Gastroesophageal sphincter (tissue), 4 donors: Measurements from ENCODE around the gene TRIM29. TPM values are rescaled to one million over a fixed set of nuclear protein-coding genes. Genes with fewer than 3 reads are reported as not detected.

ENCODE experiments used
- ATAC-seq: fragments of 150-250 bp; one replicate; pipeline ENCODE4 v1.9.1; 2016; ENCODE audit warnings: mild to moderate bottlenecking, moderate library complexity
- H3K27ac ChIP-seq, 4 donors: fragments of 200-600 bp; sonication (generic) in 3 of 4; 1 replicate in 3 of 4; 2 replicates in 1 of 4; pipeline ENCODE4 v1.5.1; 2016 to 2019
- H3K27me3 ChIP-seq: fragments of 200-600 bp; sonication (generic); one replicate; pipeline ENCODE4 v1.5.1; 2019
- H3K36me3 ChIP-seq, 2 donors: fragments of 200-600 bp; sonication (generic); one replicate each; pipeline ENCODE4 v1.5.1; 2019; ENCODE audit warnings: control low read depth in 1 of 2
- H3K4me1 ChIP-seq, 3 donors: fragments of 200-600 bp; sonication (generic); 1 replicate in 2 of 3; 2 replicates in 1 of 3; pipeline ENCODE4 v1.5.1; 2016 to 2019; ENCODE audit warnings: control low read depth in 2 of 3
- H3K4me3 ChIP-seq, 2 donors: fragments of 200-600 bp; sonication (generic); one replicate each; pipeline ENCODE4 v1.5.1; 2019; ENCODE audit warnings: mild to moderate bottlenecking in 1 of 2, moderate library complexity in 1 of 2
- H3K9me3 ChIP-seq, 3 donors: fragments of 200-600 bp; sonication (generic); one replicate each; pipeline ENCODE4 v1.5.1; 2017 to 2019; ENCODE audit warnings: control low read depth in 2 of 3
- EP300 ChIP-seq: sonication (generic); formaldehyde crosslinking; IDR thresholded peaks from one replicate; pipeline ENCODE4 v1.6.1; 2017; ENCODE audit warnings: antibody characterized with exemption, mild to moderate bottlenecking
- POLR2A ChIP-seq, 2 donors: fragments of 450-650 bp; IDR thresholded peaks; one replicate each; pipeline ENCODE4 v1.6.1; 2017; ENCODE audit warnings: antibody characterized with exemption in 2 of 2, mild to moderate bottlenecking in 2 of 2, moderate library complexity in 1 of 2
- POLR2AphosphoS5 ChIP-seq: sonication (generic); formaldehyde crosslinking; IDR thresholded peaks from one replicate; pipeline ENCODE4 v1.6.1; 2017; ENCODE audit warnings: antibody characterized with exemption
- WGBS, 2 donors: methylation state at CpG; one replicate each; pipeline ENCODE4 v1.1.5; 2018; ENCODE audit warnings: low coverage in 1 of 2; 5-methylcytosine and 5-hydroxymethylcytosine counted together
- total RNA-seq, 4 donors: library from RNA; depleted of rRNA; stranded (reverse); fragments of >200 nt; gene quantifications; one replicate each; pipeline ENCODE4 v1.1.0, GENCODE V29; 2016
- TF ChIP-seq, protein P1 (sequence below), 4 experiments: fragments of 200-600 bp in 2 of 4; fragments of 450-650 bp in 2 of 4; sonication (generic) in 1 of 4; IDR thresholded peaks; one replicate each; pipeline ENCODE4 v1.5.1; 2017 to 2019; ENCODE audit warnings: antibody characterized with exemption in 4 of 4, mild to moderate bottlenecking in 2 of 4, moderate library complexity in 2 of 4

The TRIM29 gene
- total RNA-seq, 4 donors from 2014 or later: 1.2 to 34.6 (median 3.4) TPM

DNA sequence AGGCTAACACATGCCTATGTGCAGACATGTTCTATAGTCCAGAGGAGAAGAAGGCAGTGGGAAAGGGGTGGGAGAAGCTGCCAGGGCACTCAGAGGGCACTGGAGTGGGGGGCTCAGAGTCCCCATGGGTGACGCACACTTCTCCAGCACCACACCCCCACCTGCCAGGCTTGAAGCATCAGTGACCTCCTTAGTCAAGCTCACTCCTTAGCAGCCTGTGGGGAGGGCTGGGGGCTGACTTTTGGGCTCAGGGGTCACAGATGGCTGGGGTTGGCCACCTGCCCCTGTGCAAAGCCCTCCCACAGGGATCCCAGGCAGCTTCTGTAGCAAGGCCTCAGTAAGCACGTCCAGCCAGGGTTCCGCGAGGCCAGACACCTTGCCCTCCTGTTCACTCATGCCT is 18.8 kb downstream of the TRIM29 start:
- peaks cover 13% of the 10 kb centered on the region for H3K27me3 ChIP-seq
- no peak overlapping the region for H3K27ac ChIP-seq
- TF ChIP-seq POLR2AphosphoS5: no peak
- TF ChIP-seq POLR2A (IDR thresholded peaks at IDR 0.05): no peak
- H3K4me3 ChIP-seq: no peak overlapping the region
- H3K9me3 ChIP-seq: no peaks in the 10 kb centered on the region
- WGBS, 2 donors: 60% methylated on average over 1 of the region's 4 CpGs; no CpG with 5 or more reads in 1 of the 2 donors
- no peaks in the 10 kb centered on the region for H3K36me3 ChIP-seq
- ATAC-seq: no peak
- no peaks in the 10 kb centered on the region for H3K4me1 ChIP-seq

DNA sequence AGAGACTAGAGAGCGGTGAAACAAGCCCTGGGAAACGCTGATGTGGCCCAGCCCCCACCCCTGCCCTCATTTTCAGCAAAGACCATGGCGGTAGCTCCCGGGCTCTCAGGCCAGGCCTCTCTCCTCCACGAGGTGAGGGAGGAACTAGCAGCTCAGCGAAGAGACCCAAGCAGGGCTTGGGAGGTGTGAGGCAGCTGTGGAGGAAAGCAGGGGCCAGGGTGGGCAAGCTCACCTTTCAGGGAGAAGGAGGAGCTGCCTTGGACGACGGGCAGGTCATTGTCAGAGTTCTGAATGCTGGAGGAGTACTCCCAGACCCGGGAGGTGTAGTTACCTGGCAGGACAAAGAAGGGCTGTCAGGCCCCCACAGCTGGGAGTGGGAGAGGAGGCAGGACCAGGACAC is 19.9 kb downstream of the TRIM29 start:
- H3K27me3 ChIP-seq: peaks cover 13% of the 10 kb centered on the region
- H3K4me1 ChIP-seq: no peaks in the 10 kb centered on the region
- H3K36me3 ChIP-seq: no peaks in the 10 kb centered on the region
- no peak for ATAC-seq
- no peak overlapping the region for H3K4me3 ChIP-seq
- TF ChIP-seq POLR2A (IDR thresholded peaks at IDR 0.05) (no peak), EP300 (no peak), POLR2AphosphoS5 (no peak)
- TF ChIP-seq, protein P1, sequence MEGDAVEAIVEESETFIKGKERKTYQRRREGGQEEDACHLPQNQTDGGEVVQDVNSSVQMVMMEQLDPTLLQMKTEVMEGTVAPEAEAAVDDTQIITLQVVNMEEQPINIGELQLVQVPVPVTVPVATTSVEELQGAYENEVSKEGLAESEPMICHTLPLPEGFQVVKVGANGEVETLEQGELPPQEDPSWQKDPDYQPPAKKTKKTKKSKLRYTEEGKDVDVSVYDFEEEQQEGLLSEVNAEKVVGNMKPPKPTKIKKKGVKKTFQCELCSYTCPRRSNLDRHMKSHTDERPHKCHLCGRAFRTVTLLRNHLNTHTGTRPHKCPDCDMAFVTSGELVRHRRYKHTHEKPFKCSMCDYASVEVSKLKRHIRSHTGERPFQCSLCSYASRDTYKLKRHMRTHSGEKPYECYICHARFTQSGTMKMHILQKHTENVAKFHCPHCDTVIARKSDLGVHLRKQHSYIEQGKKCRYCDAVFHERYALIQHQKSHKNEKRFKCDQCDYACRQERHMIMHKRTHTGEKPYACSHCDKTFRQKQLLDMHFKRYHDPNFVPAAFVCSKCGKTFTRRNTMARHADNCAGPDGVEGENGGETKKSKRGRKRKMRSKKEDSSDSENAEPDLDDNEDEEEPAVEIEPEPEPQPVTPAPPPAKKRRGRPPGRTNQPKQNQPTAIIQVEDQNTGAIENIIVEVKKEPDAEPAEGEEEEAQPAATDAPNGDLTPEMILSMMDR (IDR thresholded peaks at IDR 0.05): no peak
- no peaks in the 10 kb centered on the region for H3K9me3 ChIP-seq
- no peak overlapping the region for H3K27ac ChIP-seq
- WGBS, 2 donors: 34% methylated on average over 6 of the region's 9 CpGs; no CpG with 5 or more reads in 1 of the 2 donors

DNA sequence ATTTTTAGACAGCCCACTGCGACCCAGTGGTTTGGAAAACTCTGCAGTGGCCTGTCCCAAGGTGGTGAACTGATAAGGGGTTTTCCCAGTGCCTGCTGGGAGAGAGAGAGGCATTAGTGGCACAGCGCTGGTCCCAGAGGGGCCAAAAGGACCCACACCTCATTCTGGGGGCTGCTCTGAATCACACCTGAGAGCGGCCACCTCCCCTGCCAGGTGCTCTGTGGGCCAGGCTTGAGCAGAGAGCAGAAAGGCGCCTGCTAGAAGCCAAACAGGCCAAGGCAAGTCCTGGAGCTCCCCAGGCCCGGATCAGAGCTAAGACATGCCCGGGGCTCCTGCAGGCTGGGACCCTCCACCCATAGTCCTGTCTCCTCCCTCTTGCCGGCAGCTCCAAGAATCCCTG is 20.9 kb downstream of the TRIM29 start:
- Histone ChIP-seq H3K27ac (no peak overlapping the region), H3K4me1 (no peaks in the 10 kb centered on the region), H3K9me3 (no peaks in the 10 kb centered on the region), H3K36me3 (no peaks in the 10 kb centered on the region), H3K27me3 (peaks cover 18% of the 10 kb centered on the region), H3K4me3 (no peak overlapping the region)
- WGBS, 2 donors: 75% methylated on average over 3 of the region's 7 CpGs; no CpG with 5 or more reads in 1 of the 2 donors
- TF ChIP-seq EP300 (no peak), POLR2A (IDR thresholded peaks at IDR 0.05) (no peak), POLR2AphosphoS5 (no peak)
- TF ChIP-seq, protein P1 (IDR thresholded peaks at IDR 0.05): no peak
- ATAC-seq: no peak

DNA sequence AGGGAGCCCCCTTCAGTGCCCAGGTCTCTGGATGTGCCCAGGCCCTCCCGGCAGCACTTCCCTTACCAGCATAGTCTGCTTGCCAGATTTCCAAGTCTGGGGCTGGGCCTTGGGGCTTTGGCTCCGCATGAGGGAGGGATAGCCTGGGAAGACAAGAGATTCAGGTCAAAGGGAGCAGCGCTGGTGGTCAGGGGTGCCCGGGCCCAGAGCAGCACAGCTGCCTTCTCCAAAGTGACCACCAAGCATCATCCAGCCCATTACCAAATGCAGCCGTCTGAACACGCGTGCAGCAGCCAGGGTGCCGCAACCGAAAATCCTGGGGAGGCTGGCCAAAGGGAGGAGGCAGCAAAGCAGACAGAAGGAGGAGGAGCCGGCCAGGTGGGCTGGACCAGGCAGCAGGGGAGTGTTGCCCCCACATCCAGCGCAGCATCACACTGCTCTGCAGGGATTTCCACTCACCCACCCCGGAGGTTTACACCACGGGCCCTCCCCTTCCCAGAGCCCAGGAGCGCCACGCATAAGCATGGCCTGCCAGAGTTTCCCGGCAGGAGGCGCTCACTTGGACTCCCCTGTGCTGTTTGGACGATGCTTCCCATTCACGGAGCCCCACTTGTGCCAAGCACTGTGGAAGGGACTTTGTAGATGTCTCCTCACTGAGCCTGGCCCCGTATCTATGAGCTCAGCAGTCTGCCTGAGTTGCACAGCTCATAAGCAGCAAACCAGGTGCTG is 22.5 kb downstream of the TRIM29 start:
- ATAC-seq: no peak

DNA sequence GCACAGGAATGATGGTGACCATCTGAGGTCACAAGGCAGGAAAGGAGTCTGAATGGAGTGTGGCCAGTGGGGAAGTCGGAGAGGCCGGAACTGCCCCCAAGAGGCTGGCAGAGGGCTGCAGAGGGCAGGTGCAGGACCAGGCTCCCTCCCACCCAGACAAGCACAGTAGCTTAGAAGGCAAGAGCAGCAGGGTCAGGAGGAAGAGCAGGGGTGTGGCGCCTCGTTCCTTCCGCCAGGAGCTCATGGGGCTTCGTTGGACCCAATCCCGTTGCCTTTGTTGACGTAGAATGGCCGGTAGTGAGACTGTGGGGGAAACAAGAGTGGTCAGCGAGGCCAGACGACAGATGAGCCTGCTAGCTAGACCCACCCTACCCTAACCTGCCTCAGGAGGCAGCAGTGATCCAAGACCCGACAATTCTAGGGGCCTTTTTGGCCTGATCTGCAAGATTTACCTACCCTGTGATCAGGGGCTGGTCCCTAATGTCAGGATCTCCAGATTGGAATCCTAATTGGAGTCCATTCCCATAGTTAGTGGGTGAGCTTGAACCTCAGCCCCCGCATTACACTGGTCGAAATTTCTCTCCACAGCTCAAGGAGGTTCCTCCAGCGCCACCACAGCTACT is 25.6 kb downstream of the TRIM29 start:
- no peaks in the 10 kb centered on the region for H3K36me3 ChIP-seq
- no peak for TF ChIP-seq POLR2A (IDR thresholded peaks at IDR 0.05)
- TF ChIP-seq, protein P1 (IDR thresholded peaks at IDR 0.05): no peak
- no peak for TF ChIP-seq POLR2AphosphoS5
- no peak for TF ChIP-seq EP300
- H3K4me1 ChIP-seq: no peaks in the 10 kb centered on the region
- peaks cover 21% of the 10 kb centered on the region for H3K27me3 ChIP-seq
- WGBS, 2 donors: 76 to 77% methylated on average over 3 to 13 of the region's 15 CpGs
- H3K27ac ChIP-seq: no peak overlapping the region
- no peak overlapping the region for H3K4me3 ChIP-seq
- H3K9me3 ChIP-seq: no peaks in the 10 kb centered on the region
- no peak for ATAC-seq

More for the DNA sequence above, 22.5 kb downstream of the TRIM29 start:
- TF ChIP-seq, protein P1 (IDR thresholded peaks at IDR 0.05): no peak
- TF ChIP-seq POLR2A (IDR thresholded peaks at IDR 0.05): no peak
- no peak for TF ChIP-seq POLR2AphosphoS5
- no peak for TF ChIP-seq EP300
- Histone ChIP-seq H3K27ac (no peak overlapping the region), H3K36me3 (no peaks in the 10 kb centered on the region), H3K9me3 (no peaks in the 10 kb centered on the region), H3K4me3 (no peak overlapping the region), H3K4me1 (no peaks in the 10 kb centered on the region), H3K27me3 (peaks cover 18% of the 10 kb centered on the region)
- 20% methylated on average over 1 of the region's 20 CpGs; no CpG with 5 or more reads in 1 of the 2 donors for WGBS, 2 donors
